ENCODE measurements around the gene LTC4S.
A peak's percentile ranks its signal among the peaks of the same experiment; 100 is the strongest.
"Not testable (repeated sequence)": the region's sequence is repeated elsewhere in the genome, so short reads cannot be mapped to it uniquely, and the experiment has no call there.

Gene LTC4S, protein sequence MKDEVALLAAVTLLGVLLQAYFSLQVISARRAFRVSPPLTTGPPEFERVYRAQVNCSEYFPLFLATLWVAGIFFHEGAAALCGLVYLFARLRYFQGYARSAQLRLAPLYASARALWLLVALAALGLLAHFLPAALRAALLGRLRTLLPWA

DNA sequence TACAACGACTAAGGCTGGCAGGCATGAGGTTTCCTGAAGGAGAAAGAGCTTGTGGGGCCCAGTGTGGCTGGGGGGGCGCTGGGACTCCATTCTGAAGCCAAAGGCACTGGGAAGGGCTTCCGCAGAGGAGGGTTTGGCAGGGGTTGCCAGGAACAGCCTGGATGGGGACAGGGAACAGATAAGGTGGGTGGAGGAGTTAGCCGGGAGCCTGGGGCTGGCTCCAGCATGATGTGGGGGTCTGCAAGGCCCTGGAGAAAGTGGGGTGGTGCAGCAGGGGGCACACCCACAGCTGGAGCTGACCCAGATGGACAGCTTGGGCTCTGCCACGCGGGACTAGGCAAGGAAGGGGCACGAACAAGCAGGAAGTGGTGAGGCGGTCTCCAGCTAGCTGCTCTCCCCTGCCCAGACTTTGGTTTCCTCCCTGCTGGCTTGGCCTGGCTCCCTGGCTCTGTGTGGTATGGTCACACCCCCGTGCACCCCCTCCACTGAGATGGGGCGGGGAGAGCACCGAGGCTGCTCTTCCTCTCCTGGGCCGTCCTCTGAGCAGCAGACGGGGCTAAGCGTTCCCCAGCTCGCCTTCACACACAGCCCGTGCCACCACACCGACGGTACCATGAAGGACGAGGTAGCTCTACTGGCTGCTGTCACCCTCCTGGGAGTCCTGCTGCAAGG lies at the start of gene LTC4S:
Gene LTC4S (plus strand): TSS at position 519 of the 672 bp plus-strand sequence. CDS start 95 bp downstream, at position 614.
- DNase-seq (ENCODE audit: low spot score), result no peak

DNA sequence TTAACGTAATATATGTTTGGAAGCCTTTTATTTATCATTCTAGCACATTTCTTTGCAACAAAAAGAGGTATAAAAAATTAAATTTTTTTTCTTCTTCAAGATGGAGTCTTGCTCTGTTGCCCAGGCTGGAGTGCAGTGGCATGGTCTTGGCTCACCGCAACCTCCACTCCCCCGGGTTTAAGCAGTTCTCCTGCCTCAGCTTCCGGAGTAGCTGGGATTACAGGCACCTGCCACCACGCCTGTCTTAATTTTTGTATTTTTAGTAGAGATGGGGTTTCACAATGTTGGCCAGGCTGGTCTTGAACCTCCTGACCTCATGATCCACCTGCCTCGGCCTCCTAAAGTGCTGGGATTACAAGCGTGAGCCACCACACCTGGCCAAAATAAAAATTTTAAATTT lies 49.7 kb upstream of the LTC4S start:
- not testable (repeated sequence) for DNase-seq (ENCODE audit: low spot score)

DNA sequence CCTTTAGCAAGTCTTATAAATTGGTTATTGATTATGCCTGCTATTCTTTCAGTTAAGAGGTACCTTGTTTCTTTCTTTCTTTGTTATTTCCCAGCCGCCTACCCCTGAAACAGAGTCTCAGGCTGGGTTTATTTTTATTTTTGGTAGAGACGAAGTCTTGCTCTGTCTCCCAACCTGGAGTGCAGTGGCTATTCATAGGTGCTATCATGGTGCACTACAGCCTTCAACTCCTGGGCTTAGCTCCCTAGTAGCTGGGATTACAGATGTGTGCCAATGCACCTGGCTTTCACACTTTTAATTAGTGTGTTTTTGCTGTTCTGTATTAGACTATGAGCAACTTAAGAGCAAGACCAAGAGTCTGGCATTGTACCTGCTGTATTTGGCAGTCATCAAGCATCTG lies 46.9 kb upstream of the LTC4S start:
- DNase-seq (ENCODE audit: low spot score), result no peak

DNA sequence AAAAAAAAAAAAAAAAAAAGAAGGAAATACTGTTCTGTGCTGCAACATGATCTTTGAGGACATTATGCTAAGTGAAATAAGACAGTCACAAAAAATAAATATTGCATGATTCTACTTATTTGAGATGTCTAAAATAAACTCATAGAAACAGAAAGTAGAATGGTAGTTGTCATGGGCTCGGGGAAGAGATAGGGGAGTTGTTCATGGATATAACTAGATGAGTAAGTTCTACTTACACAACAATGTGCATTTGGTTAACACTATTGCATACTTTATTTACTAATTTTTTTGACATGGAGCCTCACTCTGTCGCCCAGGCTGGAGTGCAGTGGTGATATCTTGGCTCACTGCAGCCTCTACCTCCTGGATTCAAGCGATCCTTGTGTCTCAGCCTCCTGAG lies 46.0 kb upstream of the LTC4S start:
- no peak for DNase-seq (ENCODE audit: low spot score)

DNA sequence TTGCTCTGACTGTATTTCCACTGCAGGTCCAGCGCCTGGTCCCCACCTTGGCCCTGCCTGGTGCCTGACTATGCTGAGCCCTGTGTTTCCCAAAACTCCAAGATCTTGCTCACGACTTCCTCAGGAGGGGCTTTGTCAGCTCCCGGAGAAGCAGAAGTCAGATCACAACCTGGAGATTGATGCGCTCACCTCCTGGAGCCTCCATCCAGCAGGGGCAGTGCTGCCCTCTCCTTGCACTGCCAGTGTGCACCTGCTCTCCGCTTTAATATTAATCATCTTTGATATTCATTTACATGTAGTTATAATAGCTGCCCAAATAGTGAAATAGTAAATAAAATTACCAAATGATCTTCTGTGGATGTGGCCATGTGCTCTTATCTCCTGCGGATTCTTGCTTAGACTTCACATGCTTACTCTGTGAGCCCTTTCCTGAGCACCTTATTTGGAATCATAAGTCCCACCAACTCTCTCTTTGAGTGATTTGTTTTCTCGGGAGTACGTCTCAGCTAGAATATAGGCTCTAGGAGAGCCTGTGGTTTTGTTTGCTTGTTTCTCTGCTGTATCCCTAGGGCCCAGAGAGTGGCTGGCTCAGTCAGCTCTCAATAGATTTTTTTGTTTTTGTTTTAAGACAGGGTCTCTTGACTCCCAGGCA lies 43.8 kb upstream of the LTC4S start:
- DNase-seq (ENCODE audit: low spot score), result no peak

DNA sequence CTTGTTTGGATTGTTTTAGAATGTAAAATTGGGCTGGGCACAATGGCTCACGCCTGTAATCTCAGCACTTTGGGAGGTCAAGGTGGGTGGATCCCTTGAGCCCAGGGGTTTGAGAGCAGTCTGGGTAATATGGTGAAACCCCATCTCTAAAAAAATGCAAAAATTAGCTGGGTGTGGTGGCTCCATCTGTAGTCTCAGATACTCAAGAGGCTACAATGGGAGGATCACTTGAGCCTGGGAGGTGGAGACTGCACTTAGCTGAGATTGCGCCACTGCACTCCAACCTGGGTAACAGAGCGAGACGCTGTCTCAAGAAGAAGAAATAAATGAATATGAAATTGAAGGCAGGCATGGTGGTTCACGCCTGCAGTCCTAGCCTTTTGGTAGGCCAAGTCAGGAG lies 39.8 kb upstream of the LTC4S start:
- no peak for DNase-seq (ENCODE audit: low spot score)

DNA sequence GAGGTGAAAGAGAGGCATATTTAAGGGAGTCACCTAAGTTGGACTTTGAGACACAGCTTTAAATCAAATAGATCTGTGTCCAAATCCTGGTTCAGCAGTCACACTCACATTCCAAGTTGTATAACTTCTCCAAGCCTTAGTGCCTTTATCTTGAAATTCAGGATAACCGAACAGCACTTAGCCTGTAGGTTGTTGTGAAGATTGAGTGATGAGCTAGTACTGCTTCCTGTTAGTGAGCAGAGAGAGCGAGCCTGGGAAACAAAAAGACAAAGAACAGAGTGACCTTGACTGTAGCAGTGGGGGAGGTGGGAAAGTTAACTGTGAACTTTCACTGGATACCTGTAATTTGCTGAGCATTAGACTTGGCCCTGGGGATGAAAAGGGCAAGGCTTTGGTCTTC lies 38.8 kb upstream of the LTC4S start:
- DNase-seq (ENCODE audit: low spot score), result no peak

DNA sequence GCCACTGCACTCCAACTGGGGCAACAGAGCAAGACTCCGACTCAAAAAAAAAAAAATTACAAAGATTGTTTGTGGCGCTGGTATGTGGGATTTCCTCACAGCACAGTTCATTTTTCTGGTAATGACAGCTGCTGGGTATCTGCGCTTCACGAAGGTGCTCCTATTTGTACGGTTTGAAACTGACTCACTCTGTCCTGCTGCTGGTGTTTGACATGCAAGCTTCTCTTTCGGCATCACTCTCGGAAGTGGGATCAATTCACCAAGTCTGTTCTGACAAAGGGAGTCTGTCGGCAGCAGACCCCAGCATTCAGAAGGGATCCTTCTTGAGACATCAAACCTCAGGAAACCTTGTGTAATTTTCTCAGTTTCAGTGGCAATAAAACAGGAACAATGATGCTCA lies 34.8 kb upstream of the LTC4S start:
- DNase-seq (ENCODE audit: low spot score), result no peak

DNA sequence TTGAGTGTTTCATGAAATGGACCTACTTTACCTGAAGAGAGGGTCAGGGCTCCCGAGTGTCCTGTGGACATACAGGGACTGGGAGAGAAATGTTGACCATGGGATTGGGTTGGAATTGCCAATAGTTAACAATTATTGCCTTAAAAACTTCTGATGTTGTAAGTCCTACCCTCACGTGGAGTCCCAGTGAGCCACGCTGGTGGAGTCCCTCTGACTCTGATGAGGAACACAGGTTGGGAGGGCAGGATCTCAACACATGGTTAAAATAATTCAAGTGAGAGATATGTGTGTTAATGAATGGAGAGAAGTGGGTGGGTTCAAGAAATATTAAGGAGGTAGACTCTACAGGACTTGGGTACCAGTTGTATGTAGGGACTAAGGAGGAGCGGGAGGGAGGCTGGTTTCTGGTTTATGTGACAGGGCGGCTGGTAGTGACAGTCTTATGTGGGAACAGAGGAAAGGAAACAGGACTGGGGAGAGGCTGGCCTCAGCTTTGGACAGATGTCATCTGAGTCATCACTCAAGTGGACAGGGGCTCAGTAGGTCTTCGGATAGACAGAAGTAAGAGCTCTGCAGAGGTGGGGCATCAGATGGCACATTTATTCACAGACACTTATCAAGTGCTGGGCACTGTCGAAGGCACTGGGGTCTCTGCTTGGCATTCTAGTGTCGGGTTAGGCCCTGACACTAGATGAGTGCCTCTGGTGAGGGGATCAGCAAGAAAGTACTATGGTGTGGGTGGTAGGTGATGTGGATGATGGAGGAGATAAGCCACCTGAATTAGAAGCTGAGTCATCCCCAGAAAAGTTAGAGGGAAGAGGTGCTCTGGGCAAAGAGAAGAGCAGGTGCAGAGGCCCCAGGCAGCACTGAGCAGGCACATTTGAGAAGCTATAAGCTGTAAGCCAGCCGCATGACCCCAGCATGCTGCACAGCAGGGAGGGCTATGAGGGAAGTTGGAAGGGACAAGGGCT lies 33.9 kb upstream of the LTC4S start:
- no peak for DNase-seq (ENCODE audit: low spot score)

DNA sequence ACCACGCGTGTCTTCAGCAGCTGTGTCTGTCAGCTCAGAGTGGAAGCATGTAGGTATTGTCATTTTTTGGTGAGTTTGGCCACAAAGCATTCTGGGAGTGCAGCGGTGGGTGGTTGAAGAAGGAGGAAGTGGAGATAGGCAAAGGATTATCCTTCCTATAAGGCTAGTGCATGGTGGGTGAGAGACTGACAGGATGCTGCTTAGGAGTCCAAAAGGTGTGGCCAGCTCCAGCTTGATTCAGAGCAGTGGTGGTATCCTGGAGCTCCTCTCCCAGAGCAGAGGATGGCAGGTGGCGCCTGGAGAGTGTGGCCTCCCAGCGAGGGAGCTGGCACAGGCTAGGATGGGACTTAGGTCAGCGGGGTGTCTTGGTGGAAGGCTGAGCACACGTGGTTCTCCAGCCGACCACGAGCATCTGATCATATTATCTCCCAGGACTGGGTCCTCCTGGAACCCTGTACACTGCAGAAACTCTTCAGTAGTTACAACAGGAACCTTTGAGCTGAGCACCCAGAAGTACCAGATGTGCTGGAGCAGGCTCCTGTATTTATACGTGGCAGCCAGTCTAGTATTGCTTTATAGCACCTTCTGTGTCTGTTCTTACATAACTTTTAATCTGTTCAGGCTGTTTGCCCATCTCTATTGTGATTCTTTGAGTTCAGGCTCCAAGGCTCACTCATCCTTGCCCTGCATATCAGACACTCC lies 31.6 kb upstream of the LTC4S start:
- no peak for DNase-seq (ENCODE audit: low spot score)

DNA sequence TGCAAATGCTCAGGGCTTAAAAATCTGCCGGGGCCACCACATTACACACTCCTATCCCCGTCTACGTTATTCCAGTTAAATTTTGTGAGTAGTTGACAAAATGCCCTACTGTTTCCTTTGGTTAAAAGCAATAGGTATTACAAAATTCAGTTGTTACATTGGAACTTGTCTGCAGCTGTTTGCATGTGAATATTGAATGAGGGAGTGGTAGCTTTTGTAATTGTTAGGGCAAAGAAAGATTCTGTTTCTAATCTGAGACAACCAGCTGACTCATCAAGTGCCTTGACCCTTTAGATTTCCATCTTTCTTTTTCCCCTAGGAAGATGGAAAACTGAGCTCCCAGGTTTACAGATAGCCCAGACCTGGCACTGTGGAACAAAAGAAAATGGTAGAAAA lies 31.0 kb upstream of the LTC4S start:
- DNase-seq (ENCODE audit: low spot score), result no peak

DNA sequence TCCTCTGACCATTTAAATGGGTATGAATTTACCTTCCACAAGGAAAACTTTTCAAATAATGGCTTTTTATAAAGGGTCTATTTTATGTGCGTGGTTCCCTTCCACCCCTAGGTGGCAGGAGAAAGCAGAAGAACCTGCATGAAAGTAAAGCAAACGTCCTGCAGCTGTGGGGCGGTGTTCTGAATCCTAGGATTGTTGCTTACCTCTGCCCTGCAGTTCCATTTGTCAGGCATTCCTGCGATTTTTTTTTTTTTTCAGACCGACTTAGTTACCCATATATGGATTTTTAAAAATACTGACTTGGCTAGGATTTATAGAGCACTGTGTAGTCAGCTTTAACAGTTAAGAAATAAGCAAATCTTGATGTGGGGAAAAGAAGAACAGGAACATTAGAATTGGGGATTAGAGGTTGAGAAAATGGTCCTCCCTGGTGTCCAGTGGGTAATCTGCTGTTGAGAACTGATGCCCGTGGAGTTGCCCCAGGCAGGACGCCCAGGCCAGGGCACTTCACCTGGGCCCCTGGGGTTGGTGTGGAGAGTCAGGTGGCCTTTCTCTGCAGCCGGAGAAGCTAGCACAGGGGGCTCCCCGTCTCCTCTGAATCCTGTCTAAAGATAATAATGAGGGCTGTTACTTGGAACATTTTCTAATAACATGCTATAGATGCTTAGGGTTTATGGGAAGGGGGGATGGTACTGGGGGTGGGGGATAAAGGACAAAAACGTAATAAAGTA lies 30.4 kb upstream of the LTC4S start:
- DNase-seq (ENCODE audit: low spot score), result peak; percentile 70

DNA sequence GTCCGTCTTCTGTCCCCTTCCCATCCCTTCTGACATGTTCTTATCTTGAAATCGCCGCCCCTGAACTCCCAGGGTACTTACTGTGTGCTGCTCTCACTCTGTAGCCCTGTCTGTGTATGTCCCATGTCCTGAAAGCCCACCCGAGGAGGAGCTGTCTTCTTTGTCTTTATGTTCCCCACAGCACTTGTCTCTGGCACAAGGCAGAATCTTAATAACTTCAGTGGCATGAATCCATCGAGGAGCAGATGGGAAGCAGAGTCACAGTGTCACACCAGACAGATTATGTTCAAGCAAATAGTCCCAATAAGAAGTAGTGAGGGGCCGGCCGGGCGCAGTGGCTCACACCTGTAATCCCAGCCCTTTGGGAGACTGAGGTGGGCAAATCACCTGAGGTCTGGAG lies 29.7 kb upstream of the LTC4S start:
- DNase-seq (ENCODE audit: low spot score), result no peak

DNA sequence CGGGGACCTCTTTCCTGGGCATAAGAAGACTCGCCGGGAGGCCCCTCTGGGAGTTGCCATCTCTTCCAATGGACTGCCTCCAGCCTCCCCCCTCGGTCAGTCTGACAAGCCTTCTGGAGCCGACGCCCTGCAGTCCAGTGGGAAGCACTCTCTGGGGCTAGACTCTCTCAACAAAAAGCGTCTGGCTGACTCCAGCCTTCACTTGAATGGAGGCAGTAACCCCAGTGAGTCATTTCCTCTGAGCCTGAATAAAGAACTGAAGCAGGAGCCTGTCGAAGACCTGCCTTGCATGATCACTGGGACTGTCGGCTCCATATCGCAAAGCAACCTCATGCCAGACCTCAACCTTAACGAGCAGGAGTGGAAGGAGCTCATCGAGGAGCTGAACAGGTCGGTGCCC lies 28.4 kb upstream of the LTC4S start:
- no peak for DNase-seq (ENCODE audit: low spot score)

DNA sequence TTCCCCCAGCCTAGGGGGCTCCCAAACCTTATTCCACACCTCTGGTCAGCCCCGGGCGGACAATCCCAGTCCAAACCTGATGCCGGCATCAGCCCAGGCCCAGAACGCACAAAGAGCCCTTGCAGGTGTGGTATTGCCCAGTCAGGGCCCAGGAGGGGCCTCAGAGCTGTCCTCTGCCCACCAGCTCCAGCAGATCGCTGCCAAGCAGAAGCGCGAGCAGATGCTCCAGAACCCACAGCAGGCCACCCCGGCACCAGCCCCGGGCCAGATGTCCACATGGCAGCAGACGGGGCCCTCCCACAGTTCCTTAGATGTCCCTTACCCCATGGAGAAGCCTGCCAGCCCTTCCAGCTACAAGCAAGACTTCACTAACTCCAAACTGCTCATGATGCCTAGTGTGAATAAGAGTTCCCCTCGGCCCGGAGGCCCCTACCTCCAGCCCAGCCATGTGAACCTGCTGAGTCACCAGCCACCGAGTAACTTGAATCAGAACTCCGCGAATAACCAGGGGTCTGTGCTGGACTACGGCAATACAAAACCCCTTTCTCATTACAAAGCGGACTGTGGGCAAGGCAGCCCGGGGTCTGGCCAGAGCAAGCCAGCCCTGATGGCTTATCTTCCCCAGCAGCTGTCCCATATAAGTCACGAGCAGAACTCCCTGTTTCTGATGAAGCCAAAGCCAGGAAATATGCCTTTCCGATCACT lies 27.6 kb upstream of the LTC4S start:
- no peak for DNase-seq (ENCODE audit: low spot score)

DNA sequence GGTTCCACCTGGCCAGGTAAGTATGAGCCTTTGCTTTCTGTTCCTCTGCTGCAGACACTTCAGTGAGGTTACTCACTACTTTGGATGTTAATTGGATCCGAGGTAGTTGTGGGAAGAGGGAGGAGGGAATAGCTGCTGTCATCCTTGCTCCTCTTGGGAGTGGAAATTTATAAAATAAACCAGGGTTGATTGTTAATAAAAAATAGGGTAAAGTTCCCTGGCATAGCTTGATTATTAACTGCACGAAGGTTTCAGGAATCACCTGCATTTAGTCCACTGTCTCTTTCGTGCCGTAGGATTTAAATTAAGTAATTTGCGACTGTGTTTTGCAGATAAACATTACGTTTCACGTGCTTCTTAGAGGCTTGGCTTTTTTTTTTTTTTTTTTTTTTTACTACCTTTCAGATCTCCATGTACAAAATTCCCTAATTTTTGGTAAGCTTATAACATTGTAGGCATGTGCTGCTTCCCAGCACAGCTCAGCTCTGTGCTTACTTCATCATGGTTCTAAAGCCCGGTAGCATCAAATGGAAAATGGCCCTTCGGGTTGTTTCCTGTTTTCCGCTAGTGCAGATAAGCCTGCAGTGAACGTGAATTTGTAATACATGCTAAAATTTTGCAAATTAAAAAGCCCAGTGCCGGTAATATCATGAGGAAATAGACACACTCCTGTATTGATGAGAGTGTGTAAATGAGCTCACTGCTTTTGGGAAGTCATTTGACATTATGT lies 26.9 kb upstream of the LTC4S start:
- DNase-seq (ENCODE audit: low spot score), result no peak

DNA sequence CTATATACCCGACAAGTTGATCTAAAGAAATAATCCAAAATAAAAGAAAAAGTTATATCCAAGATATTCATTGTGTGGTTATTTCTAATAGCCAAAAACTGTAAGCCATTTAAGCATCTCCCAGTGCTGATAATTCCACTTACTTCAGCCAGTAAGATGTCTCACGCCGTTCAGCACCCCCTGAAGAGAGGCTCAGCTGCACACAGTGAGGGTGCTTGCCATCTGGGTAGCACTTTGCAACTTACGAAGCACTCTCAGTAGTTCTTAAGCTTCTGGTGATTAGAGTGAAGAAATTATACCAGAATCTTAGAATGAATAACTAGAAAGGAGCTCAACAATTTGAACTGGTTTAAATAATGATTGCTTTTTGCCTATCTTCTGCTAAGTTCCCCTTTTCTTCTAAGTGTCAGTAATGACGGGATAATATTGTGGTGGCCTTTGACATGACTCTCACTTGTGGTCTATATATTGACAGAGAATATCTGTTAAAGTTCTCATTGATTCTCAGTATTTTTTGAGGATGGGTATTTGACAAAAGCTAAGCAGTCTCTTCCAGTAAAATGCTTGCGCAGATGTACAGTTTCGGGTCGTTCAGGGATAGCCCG lies 26.2 kb upstream of the LTC4S start:
- DNase-seq (ENCODE audit: low spot score), result no peak

DNA sequence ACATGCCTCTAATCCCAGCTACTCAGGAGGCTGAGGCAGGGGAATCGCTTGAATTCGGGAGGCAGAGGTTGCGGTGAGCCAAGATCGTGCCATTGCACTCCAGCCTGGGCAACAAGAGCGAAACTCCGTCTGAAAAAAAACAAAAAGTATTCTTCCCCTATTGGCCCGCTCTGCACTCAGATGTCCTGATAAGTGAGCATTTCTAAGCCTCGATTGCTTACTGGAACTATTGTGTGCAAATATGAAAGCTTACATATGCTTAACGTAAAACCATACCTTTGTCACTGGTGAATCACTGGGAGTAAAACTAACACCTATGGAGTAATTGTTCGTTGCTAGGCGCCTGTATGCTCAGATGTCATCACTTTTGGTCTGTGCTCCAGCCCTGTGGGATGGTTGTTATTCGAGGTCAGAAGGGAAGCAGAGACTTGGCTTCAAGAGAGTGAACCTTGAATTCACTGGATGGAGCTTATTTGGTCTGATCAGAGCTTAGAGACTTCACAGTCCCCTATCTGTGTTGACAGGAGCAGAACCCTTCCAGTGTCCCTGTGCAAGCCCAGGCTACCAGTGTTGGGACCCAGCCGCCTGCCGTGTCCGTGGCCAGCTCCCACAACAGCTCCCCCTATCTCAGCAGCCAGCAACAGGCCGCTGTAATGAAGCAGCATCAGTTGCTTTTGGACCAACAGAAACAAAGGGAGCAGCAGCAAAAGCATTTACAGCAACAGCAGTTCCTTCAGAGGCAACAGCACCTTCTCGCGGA lies 25.3 kb upstream of the LTC4S start:
- no peak for DNase-seq (ENCODE audit: low spot score)

DNA sequence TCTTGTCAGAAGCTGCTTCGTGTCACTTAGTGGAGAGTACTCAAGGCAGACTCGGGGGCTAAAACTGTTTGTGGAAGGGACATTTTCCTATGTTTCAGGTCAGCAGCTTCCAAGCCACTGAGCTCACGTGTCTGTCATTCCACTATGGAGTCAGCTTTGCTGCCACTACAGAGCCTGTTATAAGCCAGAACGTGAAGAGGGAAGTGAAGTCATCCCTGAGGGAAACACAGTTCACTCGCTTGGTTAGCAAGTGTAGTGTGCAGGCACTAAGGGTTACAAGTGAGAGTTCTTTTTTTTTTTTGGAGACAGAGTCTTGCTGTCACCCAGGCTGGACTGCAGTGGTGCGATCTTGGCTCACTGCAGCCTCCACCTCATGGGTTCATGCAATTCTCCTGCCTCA lies 24.5 kb upstream of the LTC4S start:
- DNase-seq (ENCODE audit: low spot score), result no peak
